GM18861 (cell line): ENCODE measurements around the gene MUC6.

Experiments used
- ATAC-seq: cut with Tn5 transposase; IDR thresholded peaks from one replicate; pipeline ENCODE4 v1.9.1; 2021; ENCODE audit not compliant: unreplicated experiment

The MUC6 gene

DNA sequence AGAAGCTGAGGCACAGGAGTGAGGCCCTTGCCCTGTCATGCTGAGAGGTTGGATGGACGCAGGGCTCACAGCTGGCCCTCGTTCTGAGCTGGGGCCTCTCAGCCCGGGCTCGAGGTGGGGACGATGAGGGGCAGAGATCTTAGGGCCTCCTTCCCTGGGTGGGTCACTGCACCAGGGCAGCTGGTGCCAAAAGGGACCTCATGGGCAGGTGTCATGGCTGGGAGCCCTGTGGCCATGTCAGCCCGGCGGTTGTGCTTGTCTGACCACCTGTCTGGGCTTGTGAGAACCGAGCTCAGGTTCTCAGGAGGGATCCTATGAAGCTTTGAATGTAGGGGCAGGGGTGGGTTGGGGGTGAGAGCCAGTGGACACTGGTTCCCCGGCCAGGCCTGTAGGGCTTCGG is 1.8 kb upstream of the MUC6 start:
- no peak for ATAC-seq

DNA sequence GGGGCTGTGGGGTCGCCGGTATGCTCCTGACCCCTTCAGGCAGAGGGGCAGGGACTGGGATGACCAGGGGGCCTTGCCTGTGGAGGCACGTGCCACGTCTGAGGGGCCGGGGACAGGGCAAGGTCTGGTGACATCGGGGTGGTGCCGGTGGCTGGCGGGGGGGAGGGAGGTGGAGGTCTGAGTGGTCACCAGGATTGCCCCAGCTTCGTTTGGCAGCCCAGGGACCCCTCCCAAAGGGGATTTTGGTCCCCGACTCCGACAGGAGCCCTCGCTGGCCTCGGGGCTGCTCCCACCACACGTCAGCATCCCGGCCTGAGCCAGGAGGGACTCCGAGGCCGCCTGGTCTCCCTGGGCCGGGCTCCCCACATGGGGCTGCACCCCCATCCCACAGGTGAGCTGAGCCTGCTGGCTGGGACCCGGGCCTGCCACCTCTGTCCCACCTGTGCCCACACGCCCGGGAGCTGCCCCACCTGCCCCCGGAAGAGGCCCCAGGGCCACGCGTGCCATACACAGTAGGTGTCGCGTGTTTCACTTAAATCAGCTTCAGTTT is 1.1 kb upstream of the MUC6 start:
- no peak for ATAC-seq

DNA sequence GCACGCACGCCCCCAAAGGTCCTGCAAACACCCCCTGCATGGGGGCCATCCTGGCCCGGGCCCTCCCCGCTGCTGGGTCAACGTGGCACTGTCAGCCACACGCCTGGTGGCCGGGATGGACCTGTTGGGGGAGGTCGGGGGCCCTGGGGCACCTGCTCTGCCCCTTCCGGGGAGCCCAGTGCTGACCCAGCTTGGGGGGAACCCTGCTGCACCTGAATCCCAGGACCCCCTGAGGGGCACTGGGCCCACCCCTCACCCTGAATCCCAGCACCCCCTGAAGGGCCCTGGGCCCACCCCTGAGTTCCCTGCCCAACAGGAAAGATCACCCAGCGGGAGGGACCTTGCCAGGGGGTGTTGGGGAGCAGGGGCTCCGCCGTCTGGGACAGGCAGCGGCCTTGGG is 413 bp upstream of the MUC6 start:
- no peak for ATAC-seq

DNA sequence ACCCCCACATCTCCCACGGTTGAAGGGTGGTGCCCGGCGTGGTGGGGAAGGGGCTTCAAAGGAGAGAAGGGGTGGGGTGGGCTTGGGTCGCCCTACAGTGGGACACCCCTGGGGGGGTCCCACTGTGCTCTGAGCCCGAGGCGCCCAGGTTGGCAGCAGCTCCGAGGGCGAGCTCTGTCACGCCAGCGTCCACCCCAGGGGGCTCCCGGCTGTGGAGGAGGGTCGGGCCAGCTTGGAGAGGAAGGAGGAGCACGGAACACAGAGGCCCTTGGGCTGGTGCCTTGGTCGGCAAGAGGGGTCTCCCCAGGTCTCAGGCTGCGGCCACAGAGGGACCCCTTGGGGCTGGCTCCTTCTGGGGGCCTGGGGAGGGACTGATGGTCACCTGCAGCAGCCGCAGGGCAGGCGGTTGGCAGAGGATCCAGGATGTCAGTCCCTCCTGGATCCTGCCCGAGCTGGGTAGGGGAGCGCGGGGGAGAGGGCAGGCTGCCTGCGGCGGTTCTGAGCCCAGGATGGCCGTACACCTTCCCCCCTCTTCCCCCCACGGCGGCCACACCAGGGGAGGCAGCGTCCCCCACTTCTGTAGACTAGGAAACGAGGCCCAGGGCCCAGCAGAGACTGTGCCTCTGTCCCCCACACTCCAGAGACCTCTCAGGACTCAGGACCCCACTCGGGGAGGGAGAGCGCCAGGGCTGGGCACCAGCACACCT is 788 bp downstream of the MUC6 start:
- no peak for ATAC-seq

DNA sequence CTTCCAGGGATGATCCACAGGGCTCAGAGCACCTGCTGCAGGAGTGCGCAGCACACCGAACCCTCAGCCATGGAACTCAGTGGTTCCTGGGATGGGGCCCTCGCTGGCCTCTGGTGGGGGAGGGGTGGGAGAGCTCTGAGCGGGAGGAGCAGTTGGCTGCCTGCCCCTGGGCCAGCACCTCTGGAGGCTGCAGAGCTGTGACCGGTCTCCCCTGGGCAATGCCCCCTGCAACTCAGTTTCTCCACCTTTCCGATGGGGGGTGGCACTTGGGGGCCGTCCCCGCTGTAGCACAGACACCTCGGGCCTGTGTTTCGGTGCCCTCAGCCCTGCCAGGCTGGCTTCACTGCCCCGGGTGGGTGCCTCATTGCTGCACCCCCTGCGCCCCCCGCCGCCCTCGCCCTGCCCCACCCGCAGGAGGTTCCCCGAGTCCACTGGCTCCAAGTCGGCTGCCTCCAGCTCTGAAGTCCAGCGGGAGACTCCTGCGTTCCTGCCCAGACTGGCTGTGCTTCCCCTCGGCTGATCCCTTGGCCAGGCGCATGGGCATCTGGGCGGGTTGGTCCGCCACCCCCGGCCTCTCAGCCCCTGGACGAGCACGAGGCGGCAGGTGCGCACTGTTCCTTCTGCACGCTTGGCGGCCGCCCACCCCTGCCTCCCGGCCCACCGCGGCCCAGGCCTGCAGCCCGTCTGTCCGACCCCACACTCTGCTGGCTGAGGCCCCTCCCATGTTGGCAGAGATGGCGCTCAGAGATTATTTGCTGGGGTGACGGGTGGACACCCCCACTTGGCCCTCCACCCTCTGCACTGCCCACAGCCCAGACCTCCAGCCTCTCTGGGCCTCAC is 1.8 kb downstream of the MUC6 start:
- ATAC-seq, result no peak

DNA sequence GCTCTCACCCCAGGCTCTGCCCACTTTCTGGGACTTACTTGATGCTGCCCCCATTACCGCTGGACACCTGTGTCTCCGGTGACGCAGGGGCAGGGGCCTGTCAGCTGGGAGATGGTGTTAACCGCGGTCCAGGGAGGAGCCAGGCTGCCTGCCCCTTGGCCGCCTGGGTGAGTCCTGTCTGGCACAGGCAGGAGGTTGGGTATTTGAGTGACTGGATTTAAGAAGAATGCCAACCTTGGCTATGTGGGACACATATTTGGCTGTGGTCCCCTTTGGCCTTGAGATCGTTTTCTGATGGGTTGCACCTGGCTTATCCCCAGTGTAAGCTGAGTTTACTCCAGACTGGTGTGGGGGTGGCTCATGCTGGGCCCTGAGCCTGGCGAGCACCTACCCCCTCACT is 2.5 kb downstream of the MUC6 start:
- no peak for ATAC-seq

DNA sequence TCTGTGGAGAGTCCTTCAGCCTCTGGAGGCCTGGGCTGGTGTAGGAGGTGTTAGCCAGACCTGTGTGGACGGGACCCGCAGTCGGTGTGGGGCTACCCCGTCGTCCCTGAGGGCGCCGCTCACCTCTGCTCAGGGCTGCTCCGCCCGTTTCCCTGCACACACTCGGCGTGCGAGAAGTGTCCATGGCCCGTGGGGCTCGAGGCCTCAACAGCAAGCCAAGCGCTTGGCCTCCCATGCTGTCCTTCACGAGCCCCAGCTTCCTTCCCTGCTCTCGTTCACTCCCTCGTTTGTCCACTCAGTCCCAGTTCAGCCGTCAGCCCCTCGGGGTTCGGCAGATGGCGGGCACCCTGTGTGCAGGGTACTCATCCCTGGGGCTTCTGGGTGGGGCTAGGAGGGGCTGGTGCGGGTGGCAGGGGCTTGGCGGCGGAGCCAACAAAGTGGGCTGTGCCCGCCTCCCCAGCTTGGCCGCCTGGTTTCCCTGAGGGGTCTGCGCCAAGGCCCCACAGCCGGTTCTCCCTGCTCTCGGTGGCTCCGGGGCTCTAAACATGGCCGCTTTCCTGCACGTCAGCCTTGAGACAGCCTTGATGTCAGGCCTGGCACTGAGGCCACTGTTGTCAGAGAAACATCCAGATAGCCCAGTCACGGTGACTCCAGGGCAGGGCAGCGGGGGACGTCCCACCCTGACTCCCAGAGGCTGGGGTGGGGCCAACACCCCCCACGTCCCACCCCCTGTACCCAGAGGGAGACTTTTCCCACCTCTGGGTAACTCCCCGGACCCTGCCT is 3.3 kb downstream of the MUC6 start:
- ATAC-seq, result no peak

DNA sequence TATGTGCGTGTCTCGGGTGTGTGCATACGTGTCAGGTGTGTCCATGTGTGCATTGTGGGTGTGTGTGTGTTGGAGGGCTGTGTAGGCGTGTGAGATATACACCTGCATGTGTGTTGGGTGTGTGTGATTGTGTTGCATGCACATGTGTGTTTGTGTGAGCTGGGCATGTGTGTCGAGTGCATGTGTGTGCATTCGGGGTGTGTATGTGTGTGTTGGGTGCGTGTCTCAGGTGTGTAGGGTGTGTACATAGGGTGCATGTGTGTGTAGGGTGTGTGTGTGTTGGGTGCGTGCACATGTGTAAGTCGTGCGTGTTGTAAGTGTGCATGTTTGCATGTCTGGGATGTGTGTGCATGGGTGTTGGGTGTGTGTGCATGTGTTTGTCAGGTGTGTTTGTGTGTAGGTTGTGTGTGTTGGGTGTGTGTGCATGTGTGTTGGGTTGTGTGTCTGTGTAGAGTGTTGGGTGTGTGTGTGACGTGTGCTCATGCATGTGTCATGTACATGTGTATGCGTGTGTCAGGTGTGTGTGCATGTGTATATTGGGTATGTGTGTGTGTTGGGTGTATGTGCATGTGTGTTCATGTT is 4.1 kb downstream of the MUC6 start:
- no peak for ATAC-seq

DNA sequence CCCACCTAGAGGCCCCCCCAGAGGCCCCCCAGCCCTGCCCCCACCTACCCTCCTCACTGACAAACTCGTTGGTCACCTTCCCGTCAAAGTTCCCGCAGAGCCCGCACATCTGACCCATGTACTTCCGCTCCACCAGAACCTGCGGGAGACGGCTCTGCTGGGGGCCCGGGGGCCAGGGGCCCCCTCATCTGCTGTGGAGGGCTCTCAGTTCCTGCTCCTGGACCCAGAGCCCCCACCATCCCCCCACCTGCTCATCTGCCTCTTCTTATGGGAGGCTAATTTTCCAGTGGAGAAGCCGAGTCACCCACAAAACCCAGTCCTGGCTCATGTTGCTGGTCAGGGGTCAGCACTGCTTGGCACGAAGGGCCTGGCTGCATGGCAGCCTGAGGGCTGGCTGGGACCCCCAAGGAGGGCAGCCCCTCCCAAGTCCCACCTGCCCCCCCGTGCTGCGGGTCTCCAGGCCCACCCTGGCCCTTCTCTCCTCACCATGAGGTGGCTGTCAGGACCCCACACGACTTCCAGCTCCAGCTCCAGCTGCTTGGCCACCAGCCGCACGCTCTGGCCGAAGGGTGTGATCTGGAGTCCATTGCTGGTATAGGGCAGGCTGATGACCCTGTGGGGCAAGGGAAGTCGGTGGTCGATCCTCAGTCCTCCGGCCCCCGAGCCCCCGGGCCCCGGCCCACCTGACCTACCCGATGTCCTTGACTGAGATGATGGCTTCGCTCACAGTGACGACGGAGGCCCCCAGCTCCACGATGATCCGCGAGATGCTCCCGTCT is 5.2 kb downstream of the MUC6 start:
- no peak for ATAC-seq

DNA sequence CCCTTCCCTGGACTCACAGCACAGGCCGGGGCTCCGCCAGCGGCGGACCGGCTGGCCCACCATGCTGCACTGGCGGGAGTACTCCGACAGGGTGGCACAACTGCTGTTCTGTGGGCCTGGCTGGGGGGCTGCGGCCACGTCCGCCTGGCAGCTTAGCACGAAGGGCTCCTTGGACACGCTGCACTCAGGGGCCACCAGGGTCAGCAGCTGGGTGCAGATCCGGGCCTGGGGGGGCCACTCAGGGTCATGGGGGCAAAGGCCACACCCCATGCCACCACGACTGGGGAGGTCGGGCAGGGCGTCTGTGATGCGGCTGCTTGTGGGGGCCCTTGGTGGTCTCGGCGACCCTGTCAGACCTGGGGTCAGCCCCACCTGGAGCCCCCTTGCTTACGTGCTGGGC is 6.0 kb downstream of the MUC6 start:
- ATAC-seq, result no peak

DNA sequence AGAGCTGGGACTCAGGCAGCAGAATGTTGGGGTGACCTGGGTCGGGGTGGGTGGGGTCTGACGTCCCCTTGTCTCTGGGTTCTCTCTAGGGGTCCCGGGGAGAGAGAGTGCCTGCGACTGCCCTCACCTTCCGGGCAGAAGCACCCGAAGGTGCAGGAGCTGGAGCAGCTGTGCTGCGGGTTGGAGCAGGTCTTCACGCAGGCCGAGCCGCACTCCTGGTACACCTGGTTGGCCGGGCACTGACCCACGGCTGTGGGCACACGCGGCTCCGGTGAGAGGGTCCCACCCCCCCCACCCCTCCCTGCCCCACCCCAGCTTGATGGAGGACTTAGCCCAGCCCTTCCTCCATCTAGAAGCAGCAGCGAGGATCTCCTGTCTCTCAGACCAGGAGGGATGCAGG is 6.4 kb downstream of the MUC6 start:
- ATAC-seq, result no peak

DNA sequence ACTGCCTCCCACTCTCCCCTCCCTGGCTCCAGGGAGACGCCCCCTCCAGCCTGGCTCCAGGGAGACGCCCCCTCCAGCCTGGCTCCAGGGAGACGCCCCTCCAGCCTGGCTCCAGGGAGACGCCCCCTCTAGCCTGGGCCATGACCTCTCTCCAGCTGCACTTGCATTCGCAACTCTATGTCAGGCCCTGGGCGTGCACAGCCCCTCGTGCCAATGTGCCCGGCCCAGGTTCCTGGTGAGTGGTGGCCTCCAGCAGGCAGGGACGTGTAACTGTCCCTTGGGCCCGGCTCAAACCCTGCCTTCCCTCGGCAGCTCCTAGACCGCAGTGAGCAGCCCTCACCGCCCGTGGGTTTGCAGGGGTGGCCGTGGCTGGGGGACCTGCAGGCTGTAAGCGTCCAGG is 6.9 kb downstream of the MUC6 start:
- ATAC-seq, result no peak

DNA sequence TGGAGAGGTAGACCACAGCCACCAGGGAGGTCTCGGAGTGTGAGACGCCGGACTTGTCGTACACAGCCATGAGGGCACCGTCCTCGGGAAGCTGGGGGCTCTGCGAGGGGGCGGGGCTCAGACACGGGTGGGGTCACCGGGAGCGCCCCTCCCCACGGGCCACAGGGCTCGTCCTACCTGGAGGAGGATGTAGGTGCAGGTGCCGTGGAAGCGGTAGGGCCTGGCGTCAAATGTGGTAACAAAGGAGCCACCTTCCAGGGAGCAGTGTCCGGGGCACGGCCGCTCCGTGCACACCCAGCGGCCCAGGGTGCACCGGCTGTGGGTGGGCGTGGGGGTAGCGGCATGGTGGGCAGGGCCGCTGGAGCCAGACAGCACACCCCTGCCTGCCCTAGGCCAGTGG is 7.5 kb downstream of the MUC6 start:
- ATAC-seq, result no peak

DNA sequence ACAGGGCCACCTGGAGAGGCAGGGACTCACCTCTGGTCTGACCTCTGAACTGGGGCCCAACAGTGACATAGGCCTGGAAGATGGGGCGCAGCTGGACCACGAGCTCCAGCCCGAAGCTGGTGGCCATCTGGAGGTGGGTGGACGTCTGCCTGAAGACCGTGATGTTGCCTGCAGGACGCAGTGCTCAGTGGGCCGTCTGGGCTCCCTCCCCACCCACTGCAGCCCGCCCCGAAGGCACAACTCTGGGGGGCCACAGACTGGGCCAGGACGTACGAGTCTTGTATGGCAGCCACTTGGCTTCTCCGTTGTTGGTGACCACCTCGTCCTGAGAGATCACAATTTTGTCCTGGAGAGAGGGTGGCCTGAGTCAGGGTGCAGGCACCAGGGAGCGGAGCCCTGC is 7.9 kb downstream of the MUC6 start:
- ATAC-seq, result no peak

DNA sequence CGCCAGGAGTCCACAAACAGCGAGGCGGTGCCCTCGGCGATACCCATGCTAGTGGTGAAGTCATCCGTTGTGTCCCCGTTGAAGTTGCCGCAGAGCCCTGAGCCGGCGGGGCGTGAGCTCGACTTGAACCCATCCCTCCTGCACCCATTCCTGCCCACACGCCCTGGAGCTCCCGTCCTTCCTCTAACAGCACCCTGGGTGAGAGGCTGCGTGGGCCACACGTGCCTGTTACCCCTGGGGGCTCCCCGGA is 8.3 kb downstream of the MUC6 start:
- ATAC-seq, result no peak

DNA sequence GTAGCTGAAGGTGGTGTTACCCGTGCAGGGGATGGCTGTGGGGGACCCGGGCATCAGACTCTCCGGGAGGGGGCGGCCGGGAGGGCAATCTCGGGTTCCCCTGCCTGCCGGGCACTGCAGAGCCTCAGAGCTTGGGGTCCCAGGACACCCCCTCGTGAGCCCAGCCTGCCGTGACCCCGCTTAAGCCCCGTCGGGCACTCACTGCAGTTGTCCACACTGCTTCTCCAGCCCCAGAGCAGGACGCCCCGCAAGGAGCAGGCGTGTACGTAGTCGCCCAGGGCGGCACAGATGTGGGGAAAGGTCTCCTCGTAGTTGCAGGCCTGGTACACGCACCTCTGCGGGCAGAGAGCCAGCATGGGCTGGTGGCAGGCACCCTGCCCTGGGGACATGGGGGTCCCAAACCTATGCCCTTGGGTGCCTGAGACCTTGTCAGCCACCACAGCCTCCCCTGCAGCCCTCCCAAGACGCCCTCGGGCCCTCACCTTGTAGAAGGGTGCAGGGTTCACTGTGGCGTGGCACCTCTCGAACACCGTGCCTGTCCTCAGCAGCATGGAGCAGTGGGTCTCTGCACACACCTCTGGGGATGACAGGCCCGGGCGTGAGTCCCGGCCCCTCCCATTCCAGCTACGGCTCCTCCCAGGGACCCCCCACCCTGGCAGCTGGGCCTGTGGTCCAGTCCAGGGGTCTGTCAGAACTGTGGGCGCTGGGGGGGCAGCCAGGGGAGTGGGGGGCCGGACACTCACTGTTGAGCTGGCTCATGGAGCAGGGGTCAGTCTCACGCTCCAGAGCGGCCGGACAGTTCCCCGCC is 8.8 kb downstream of the MUC6 start:
- ATAC-seq, result no peak

DNA sequence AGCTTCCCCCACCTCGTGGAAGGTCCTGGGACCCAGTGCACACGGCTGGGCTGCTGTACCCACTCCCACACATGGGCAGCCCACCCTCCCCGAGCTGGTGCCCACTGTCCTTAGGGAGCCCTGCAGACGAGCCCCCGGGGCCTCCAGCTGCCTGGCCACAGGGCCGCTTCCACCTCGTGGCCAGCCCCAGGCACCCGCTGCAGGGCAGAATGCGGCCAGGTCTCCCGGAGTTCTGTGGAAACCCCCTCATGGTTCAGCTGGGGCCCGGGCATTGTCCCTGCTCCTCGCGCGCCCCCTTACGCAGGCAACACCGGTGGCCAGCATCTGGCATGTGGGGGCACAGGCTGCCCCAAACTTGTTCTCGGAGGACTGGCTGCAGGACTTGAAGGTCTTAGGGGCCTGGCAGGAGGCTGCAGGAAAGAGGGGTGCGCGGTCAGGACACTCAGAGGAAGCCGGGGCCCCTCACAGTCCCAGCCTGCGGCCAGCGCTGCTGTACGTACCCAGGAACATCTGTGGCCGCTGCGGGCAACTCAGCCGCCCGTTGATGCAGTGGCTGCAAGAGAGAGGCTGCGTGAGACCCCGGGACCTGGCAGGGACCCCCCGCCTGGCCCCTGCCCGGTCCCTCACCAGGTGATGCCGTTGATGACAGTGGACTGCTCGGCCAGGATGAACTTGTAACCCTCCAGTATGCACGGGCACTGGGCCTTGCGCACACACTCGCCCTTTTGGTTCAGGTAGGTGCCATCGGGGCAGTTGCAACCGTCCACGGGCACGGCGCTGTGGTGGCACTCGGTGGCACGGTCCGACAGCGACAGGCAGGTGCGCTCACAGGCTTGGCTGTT is 9.7 kb downstream of the MUC6 start:
- ATAC-seq, result no peak

DNA sequence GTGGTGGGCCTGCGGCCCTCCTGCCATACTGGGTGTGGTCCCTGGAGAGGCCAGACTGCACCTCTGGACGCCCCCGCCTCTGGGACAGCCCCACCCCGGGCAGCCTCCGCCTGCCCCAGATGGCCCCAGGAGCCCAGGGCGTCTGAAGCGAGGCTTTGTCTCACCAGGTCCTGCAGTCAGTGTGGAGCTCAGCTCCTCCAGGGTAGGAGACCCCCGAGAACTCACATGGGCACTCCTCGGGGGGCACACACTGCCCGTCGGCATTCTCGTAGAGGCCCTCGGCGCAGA is 10.4 kb downstream of the MUC6 start:
- ATAC-seq, result no peak

DNA sequence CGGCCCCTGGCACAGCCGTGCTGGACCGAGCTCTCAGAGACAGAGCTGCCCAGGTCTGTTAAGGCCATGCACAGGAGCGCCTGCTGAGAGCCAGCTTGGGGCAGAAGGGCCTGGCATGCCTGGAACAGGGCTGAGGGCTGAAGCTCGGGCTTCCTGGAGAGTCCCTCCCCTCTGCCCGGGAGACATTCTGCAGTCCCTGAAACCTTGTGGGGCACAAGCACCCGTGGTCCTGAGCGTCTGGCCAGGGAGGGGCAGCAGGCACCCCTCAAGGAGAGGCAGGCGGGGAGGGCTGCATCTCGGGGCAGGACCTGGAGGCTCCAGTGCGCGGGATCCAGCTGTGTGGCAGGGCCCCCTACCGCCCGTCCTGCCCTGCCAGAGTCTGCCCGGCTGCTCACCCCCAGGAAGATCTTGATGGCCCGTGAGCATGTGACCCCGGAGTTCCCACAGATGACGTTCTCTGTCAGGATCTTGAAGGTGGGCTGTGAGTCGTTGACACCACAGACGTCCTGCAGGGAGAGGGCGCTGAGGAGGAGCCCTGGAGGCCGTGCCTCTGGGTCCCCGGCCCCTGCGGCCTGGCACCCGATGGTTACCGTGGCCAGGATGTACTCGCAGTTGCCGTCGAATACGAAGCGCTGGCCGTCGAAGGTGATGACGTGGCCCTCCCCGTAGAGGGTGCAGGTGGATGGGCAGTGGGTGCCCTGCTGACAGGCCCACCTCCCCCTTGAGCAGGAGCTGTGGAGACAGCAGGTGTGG is 10.9 kb downstream of the MUC6 start:
- ATAC-seq, result no peak
